ENCODE measurements around the gene FRMD4B.
"Not testable (repeated sequence)": the region's sequence is repeated elsewhere in the genome, so short reads cannot be mapped to it uniquely, and the experiment has no call there.

FRMD4B gene

GRCh38 chr3:69277403-69277802 is 108.5 kb downstream of the FRMD4B start:
- not testable (repeated sequence) for DNase-seq

- no peak for DNase-seq
These were observed 109.0 kb downstream of the FRMD4B start for GRCh38 chr3:69276884-69277283.

DNA sequence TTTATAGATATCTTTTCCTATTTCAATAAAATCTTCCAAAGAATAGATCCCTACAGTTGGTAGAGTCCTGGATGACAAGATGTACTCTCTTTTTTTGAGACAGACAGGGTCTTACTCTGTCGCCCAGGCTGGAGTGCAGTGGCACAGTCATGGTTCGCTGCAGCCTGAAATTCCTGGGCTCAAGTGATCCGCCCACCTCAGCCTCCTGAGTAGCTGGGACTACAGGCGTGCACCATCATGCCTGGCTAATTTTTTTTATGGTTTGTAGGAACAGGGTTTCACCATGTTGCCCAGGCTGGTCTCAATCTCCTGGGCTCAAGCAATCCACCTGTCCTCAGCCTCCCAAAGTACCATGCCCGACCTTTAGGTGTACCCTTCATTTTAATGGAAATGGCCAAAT is 109.7 kb downstream of the FRMD4B start:
- DNase-seq = not testable (repeated sequence)

GRCh38 chr3:69273896-69274295 is 112.0 kb downstream of the FRMD4B start:
- DNase-seq = no peak

- DNase-seq = no peak
These were observed 113.3 kb downstream of the FRMD4B start for GRCh38 chr3:69272556-69272955.

DNA sequence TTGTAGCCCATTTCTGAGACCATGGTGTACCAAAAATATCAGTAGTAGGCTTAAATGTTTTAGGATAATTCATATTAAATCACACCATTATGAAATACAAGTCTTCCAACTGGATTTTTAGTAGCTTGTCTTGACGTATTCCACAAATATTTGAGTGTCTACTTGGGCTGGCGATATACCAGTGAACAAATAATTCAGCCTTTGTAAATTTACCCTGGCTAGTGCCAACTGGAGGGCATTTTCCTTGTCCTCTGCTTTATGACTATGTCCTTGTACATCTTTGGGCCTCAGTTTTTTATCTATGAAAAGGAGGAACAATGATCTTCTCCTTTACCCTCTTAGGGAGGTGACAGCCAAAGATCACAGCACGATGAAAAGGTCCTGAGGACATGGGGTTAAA is 114.8 kb downstream of the FRMD4B start:
- DNase-seq = no peak

DNA sequence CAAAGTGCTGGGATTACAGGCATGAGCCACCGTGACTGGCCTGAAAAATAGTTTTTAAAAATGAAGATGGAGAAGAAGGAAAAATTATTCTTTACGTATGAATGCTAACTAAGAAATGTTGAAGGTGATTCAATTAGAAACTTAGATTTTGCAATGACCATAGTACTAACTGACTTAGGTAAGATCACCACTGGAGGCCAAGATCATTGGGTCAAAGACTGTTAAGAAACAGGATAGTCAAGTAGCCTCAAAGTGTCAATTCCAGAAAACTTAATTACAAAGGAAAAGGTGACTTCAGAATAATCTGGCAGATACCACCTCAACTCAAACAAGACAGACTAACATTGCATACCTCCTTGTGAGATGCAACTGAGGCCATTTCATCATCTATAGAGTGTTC is 119.3 kb downstream of the FRMD4B start:
- no peak for DNase-seq

- not testable (repeated sequence) for DNase-seq
These were observed 119.8 kb downstream of the FRMD4B start for GRCh38 chr3:69266071-69266470.

GRCh38 chr3:69260843-69261405 is 125.0 kb downstream of the FRMD4B start:
- DNase-seq = not testable (repeated sequence)

GRCh38 chr3:69260216-69260787 is 125.6 kb downstream of the FRMD4B start:
- no peak for DNase-seq

- DNase-seq = no peak
These were observed 126.8 kb downstream of the FRMD4B start for GRCh38 chr3:69259125-69259524.

DNA sequence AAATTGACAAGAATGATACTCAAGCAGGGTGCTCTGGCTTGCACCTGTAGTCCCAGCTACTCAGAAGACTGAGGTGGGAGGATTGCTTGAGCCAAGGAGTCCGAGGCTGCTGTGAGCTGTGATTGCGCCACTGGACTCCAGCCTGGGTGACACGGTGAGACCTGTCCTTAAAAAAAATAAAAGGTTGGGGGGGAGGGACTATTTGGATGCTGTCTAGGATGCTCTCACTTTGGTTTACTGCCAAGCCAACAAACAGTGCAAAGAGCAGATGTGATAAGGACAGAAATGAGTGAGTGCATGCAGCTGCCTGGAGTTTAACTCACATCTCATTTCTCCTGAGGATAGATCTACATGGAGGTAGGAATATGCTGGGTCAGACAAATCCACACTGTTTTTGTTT is 130.0 kb downstream of the FRMD4B start:
- DNase-seq = no peak

- no peak for DNase-seq
These were observed 131.5 kb downstream of the FRMD4B start for GRCh38 chr3:69254351-69254750.

- DNase-seq = no peak
These were observed 133.3 kb downstream of the FRMD4B start for GRCh38 chr3:69252631-69253030.

GRCh38 chr3:69252141-69252540 is 133.7 kb downstream of the FRMD4B start:
- no peak for DNase-seq

DNA sequence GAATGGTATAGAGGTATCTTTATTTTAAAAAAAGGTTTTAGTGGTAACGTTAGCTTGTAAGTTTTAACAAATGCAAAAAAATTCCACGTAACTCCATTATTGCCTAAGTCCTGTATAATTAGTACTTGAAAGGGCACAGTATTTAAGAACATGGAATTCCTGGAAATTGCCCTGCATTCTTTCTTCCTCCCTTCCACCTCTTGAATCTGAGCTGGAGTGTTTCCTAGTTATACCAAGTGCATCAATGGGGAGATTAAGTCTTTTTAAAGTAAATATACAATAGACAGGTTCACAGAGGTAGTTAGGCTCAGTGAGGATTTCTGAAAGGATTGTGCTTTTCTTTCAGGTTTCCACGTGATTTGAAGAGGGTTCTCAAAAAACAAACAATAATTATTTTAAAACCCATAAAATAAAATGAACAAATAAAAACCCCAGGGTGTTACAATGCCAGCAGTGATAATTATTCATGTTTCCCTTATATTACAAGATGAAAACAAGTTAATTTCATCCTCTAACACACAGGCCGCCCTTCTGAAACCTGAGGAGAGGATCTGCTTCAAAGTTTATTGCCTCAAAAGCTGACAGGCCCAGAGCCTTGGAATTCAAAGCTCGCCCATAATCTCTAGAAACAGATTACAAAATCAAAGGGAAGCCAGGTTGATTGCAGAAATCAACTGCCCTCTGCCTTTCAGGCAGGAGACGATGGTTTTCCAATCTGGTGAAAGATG is 134.6 kb downstream of the FRMD4B start:
- no peak for DNase-seq

GRCh38 chr3:69250014-69250413 is 135.9 kb downstream of the FRMD4B start:
- peak in 4 of 6 experiments; percentile 15 to 73 (median 44) for DNase-seq

DNA sequence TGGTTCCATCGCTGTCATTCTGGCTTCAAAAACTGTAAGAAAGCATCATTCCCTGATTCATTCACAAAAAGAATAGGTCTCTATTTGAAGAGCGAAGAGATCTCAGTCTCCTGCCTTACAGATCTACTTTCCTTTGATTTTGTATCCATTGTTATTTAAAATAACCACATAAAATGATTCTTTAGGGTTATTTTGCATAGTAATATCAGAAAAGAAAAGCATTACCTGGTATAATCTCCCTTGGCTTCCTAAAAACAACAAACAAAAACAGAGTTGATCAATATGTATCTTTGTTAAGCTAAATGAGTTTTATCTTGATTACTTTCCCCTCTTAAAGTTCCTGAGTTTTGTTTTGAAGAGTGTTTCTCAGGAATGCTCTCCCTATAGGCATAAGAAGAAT is 136.9 kb downstream of the FRMD4B start:
- no peak for DNase-seq

DNA sequence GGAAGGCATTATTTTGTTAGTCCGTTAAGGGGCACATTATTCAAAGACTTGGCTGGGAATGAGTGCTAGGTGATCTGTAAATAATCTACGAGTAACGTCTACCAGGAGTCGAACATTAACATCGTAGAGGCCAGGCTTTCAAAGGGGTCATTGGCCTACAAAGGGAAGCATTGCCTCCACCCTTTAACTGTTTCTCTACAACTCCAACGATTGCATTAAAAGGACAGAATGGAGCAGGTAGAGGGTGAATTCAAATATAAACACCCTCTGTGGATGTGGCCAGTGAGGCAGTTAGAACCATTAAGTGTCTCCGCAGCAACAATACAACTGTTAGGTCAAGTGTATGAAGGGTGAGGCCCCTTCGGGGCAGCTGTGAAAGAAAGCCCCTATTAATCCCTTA is 137.5 kb downstream of the FRMD4B start:
- DNase-seq = no peak

DNA sequence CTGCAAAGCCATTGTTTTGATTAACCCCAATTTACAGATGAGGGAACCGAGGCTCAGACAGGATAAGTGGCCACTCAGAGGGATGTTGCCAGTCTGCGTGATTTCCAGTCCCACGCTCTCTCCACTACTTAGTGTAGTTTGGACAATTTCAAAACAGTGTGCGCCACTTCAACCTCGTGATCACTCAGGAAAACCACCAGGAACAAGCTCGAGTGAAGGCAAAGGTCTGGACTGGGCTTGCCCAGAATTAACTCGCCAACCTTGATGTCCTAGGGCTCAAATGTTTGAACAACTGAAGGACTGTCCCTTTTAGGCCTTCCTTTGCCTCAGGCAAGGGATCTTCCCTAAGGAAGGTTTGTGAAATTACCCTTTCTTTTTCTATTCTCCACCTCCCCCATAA is 139.3 kb downstream of the FRMD4B start:
- DNase-seq = no peak

DNA sequence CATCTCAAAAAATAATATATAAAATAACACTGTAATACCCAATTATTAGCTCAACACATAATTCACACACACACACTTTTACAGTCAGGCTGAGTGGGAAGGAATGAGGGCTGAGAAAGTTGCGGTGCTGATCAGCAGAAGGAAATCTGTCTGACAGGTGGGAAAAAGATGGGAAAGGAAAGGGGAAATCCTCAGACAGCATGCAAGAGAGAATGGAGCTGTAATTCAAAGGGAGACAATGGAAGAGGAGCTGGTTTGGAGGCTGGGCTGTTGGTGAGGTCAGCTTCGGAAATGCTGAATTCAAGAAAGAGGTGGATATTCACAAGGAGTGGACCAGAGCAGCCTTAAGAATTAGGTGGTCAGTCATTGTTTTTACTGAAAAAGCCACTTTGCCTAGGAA is 141.8 kb downstream of the FRMD4B start:
- DNase-seq = no peak

DNA sequence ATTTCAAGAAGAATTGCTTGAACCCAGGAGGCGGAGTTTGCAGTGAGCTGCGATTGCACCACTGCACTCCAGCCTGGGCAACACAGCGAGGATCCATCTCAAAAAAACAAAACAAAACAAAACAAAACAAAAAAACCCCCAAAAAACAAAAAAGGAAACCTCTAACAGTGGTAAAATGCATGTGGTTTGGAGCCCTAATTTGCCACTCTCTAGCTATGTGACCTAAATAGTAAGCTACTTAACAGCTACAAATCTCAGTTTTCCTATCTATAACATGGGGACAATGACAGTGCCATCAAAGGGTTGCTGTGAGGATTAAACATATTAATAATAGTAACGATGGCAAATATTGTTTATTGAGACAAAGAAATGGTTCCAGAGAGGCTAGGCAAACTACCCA is 144.1 kb downstream of the FRMD4B start:
- no peak for DNase-seq

DNA sequence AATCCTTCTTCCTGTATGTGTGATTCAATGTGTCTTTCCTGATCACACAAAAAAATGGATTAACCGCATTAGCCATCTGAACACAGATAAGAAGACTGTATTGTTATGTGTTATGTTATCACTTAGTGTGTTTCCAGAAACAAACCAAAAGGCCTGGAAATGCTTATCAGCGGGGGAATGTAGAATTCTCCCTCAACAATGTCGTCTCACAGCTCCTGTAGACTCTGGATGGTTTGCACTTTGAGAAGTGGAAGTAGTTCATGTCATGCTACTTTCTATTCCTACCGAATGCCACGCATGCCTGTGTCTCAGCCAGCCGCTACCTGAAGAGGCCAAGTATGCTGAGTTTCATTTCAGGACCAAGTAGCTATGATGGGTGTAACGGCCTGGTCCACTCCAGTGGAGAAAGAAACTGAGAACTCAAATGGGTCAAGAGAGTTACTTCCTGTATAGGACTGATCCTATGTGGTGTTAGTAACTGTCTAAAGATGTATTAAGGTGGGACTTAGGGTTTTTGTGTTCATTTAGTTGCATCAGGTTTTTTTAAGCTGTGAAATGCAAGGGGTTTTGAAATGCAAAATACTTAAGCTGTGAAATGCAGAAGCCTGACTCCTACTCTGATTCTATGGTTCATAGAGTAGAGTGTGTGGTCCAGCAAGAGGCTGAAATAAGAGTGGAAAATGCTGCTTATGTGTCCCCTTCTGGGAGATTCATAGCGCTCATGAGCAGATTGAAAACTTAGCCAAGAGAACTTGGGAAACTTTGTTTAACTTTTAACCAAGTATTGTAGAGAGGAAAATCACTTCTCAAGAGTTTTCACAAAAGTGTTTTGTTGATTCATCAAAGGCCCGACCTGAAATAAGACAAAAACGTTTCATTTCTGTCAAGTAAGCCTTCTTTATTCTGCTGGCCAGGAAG is 145.0 kb downstream of the FRMD4B start:
- no peak for DNase-seq

Data from stimulated activated naive CD4-positive, alpha-beta T cell (primary cell).